ENCODE results near the gene PCYOX1L. TPM values are rescaled to one million over a fixed set of nuclear protein-coding genes. Genes with fewer than 3 reads are reported as not detected.

PCYOX1L gene
- total RNA-seq: 4.9 and 7.6 TPM in 2 replicates
- 9.1 and 11.3 TPM in 2 replicates for polyA plus RNA-seq
- 7.1 and 9.4 TPM in 2 replicates for polyA plus RNA-seq (2012)
- 12.6 and 15.1 TPM in 2 replicates for polyA minus RNA-seq (ENCODE audit: low replicate concordance)

- Histone ChIP-seq H3K9me3 (ENCODE audit: control insufficient read depth, insufficient read depth, low read depth, low read length) (no peaks in the 10 kb centered on the region), H3K36me3 (ENCODE audit: control insufficient read depth, insufficient read depth, low read length) (peaks cover 2% of the 10 kb centered on the region), H3K79me2 (ENCODE audit: control insufficient read depth, insufficient read depth, low read length) (no peaks in the 10 kb centered on the region), H3K27me3 (ENCODE audit: control insufficient read depth, insufficient read depth, low read length) (no peaks in the 10 kb centered on the region), H3K4me2 (ENCODE audit: extremely low read depth, insufficient read depth, low read length) (peak within 1 kb of the TSS; percentile 80), H4K20me1 (ENCODE audit: control insufficient read depth, extremely low read depth, insufficient read depth, low read length) (no peaks in the 10 kb centered on the region), H3K9ac (ENCODE audit: insufficient read depth, low read length) (peak within 1 kb of the TSS; percentile 67), H3K4me1 (ENCODE audit: control insufficient read depth, extremely low read depth, insufficient read depth, low read length) (peaks cover 6% of the 10 kb centered on the region), H3K27ac (ENCODE audit: insufficient read depth, low read length) (peak within 1 kb of the TSS; percentile 65), H3K4me3 (replicated peaks in 1 of 4; ENCODE audit: control extremely low read depth in 1 of 4, insufficient read depth in 1 of 4, low read depth in 3 of 4, low read length in 4 of 4) (peak within 1 kb of the TSS; percentile 62 to 88 (median 75)), H2AFZ (ENCODE audit: low read length) (peak within 1 kb of the TSS; percentile 77)
- DNase-seq (ENCODE audit: low read depth in 2 of 2): peak; percentile 92 to 95
- no peak for TF ChIP-seq CTCF (conservative IDR thresholded peaks at IDR 0.05 in 1 of 2, IDR thresholded peaks at IDR 0.05 in 1 of 2; ENCODE audit: low read depth in 1 of 2, low read length in 2 of 2)
- TF ChIP-seq EZH2 (IDR thresholded peaks at IDR 0.05; ENCODE audit: low read length, missing control alignments): no peak
Observed at GRCh38 chr5:149357370-149358293, at the start of gene PCYOX1L. Gene PCYOX1L, plus strand, starts transcription at chr5:149358046. Its CDS starts 23 bp downstream, at chr5:149358069.

DNA sequence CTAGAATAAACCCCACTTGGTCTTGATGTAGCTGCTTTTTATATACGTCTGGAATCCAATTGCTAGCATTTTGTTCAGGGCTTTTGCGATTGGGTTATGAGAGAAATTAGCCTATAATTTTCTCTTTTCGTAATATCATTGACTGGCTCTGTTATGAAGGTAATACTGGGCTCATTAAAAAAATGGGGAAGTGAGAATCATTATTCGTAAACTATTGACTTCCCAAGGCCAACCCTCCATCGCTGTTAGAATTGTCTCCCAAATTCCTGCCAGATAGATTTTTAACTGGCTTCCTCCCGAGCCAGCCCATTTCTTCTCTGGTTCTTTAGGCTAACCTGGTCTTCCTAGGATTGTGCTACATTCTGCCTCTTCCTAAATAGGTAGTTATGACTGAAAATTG lies 48.5 kb upstream of the PCYOX1L start:
- no peak for DNase-seq (ENCODE audit: low read depth in 2 of 2)
- no peaks in the 10 kb centered on the region for H3K36me3 ChIP-seq (ENCODE audit: control insufficient read depth, insufficient read depth, low read length)

More for the DNA sequence above, 48.5 kb upstream of the PCYOX1L start:
- Histone ChIP-seq H3K4me1 (ENCODE audit: control insufficient read depth, extremely low read depth, insufficient read depth, low read length) (no peaks in the 10 kb centered on the region), H3K79me2 (ENCODE audit: control insufficient read depth, insufficient read depth, low read length) (no peaks in the 10 kb centered on the region), H3K4me2 (ENCODE audit: extremely low read depth, insufficient read depth, low read length) (no peak overlapping the region), H3K9me3 (ENCODE audit: control insufficient read depth, insufficient read depth, low read depth, low read length) (no peaks in the 10 kb centered on the region), H3K27me3 (ENCODE audit: control insufficient read depth, insufficient read depth, low read length) (no peaks in the 10 kb centered on the region), H3K27ac (ENCODE audit: insufficient read depth, low read length) (no peak overlapping the region), H3K4me3 (replicated peaks in 1 of 4; ENCODE audit: control extremely low read depth in 1 of 4, insufficient read depth in 1 of 4, low read depth in 3 of 4, low read length in 4 of 4) (no peak overlapping the region), H2AFZ (ENCODE audit: low read length) (no peak overlapping the region), H3K9ac (ENCODE audit: insufficient read depth, low read length) (no peak overlapping the region), H4K20me1 (ENCODE audit: control insufficient read depth, extremely low read depth, insufficient read depth, low read length) (no peaks in the 10 kb centered on the region)
- TF ChIP-seq EZH2 (IDR thresholded peaks at IDR 0.05; ENCODE audit: low read length, missing control alignments): no peak
- no peak for TF ChIP-seq CTCF (conservative IDR thresholded peaks at IDR 0.05 in 1 of 2, IDR thresholded peaks at IDR 0.05 in 1 of 2; ENCODE audit: low read depth in 1 of 2, low read length in 2 of 2)

Data from fibroblast of lung (primary cell).